BE2C (cell line): ENCODE results near the gene IGSF21.
"Not testable (repeated sequence)": the region's sequence is repeated elsewhere in the genome, so short reads cannot be mapped to it uniquely, and the experiment has no call there.

Experiments used
- DNase-seq: peaks from one replicate; pipeline ENCODE4 v3.0.0-alpha.2; 2020
- H3K27me3 ChIP-seq: fragments of 250-450 bp; sonication (Bioruptor Pico); 2 replicates; pipeline ENCODE4 v1.5.1; 2020; ENCODE audit warnings: mild to moderate bottlenecking
- H3K36me3 ChIP-seq: fragments of 250-450 bp; sonication (Bioruptor Pico); 2 replicates; pipeline ENCODE4 v1.5.1; 2020; ENCODE audit warnings: mild to moderate bottlenecking
- H3K4me1 ChIP-seq: fragments of 250-450 bp; sonication (Bioruptor Pico); 2 replicates; pipeline ENCODE4 v1.5.1; 2020
- H3K4me3 ChIP-seq: 2 replicates; pipeline ENCODE4 v1.5.1; 2011; ENCODE audit warnings: low read depth, low read length
- H3K9me3 ChIP-seq: fragments of 250-450 bp; sonication (Bioruptor Pico); 2 replicates; pipeline ENCODE4 v1.5.1; 2020
- CTCF ChIP-seq: IDR thresholded peaks from 2 replicates; pipeline ENCODE4 v1.5.1; 2012; ENCODE audit warnings: mild to moderate bottlenecking, low read depth, low read length

The IGSF21 gene

GRCh38 chr1:18415448-18416027, 307.9 kb downstream of the IGSF21 start:
- Histone ChIP-seq H3K4me1 (no peaks in the 10 kb centered on the region), H3K4me3 (no peak overlapping the region), H3K9me3 (no peaks in the 10 kb centered on the region), H3K27me3 (no peaks in the 10 kb centered on the region), H3K36me3 (no peaks in the 10 kb centered on the region)
- DNase-seq = no peak
- TF ChIP-seq CTCF = no peak

DNA sequence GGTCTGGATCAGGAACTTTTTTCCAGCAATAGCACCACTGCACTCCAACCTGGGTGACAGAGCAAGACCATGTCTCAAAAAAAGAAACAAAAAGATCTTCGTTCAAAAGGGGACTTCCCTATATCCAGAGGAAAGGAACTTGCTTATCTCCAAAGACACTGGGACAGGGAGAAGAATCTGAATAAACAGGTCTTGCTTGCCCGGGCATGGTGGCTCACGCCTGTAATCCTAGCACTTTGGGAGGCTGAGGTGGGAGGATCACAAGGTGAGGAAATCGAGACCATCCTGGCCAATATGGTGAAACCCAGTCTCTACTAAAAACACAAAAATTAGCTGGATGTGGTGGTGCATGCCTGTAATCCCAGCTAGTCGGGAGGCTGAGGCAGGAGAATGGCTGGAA, 308.5 kb downstream of the IGSF21 start:
- DNase-seq, H3K27me3 ChIP-seq, H3K36me3 ChIP-seq, H3K4me1 ChIP-seq, H3K9me3 ChIP-seq, H3K4me3 ChIP-seq: not testable (repeated sequence)

- Histone ChIP-seq H3K36me3 (no peaks in the 10 kb centered on the region), H3K4me1 (no peaks in the 10 kb centered on the region), H3K9me3 (no peaks in the 10 kb centered on the region), H3K4me3 (no peak overlapping the region), H3K27me3 (no peaks in the 10 kb centered on the region)
- no peak for DNase-seq
- no peak for TF ChIP-seq CTCF
Measured at GRCh38 chr1:18417316-18418269, 310.0 kb downstream of the IGSF21 start.

DNA sequence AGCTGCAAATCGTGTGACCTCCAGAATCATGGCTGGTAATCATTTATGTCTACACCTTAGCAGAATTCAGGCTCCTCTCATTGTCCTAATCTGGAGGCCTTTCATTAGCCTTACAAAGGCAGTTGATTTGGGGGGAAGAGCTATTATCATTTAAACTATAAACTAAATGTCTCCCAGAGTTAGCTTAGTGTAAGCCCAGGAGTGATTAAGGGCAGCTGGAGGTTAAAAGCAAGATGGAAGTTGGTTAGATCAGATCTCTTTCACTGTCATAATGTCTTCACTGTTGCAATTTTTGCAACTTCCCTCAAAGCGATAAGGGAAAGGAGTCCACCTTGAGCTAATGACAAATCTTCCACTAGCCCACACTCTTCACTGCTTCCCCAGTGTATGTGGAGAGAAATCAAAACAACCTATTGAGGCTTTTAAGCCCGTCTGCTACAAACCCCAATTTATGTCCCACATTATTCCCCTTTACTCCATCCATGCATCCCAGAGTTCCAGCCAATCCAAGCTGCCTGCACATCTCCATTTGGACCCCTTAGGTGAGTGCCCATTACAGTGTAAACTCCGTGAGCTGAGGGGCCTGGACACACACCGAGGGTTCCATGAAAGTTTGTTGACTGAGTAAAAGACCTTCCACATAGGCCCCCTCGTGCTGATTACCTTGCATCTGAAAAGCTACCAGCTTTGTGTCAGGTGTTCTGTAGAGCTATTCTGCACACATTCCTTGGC, 311.7 kb downstream of the IGSF21 start:
- Histone ChIP-seq H3K27me3 (no peaks in the 10 kb centered on the region), H3K4me1 (no peaks in the 10 kb centered on the region), H3K36me3 (no peaks in the 10 kb centered on the region), H3K4me3 (no peak overlapping the region), H3K9me3 (no peaks in the 10 kb centered on the region)
- DNase-seq = no peak
- no peak for TF ChIP-seq CTCF

DNA sequence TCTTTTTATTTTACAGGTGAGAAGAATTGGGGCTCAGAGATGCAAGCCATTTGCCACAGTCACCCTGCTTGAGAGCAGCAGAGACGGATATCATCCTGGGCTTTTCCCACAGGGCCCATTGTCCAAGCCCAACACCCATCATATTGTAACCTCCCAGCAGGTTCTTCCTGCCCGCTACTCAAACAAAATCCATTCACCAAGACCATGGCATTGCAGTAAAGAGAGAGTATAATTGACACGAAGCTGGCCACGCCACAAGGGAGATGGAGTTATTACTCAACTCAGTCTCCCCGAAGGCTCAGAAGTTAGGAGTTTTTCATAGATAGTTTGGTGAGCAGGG, 312.2 kb downstream of the IGSF21 start:
- Histone ChIP-seq H3K4me1 (no peaks in the 10 kb centered on the region), H3K27me3 (no peaks in the 10 kb centered on the region), H3K4me3 (no peak overlapping the region), H3K9me3 (no peaks in the 10 kb centered on the region), H3K36me3 (no peaks in the 10 kb centered on the region)
- DNase-seq = no peak
- TF ChIP-seq CTCF = no peak

DNA sequence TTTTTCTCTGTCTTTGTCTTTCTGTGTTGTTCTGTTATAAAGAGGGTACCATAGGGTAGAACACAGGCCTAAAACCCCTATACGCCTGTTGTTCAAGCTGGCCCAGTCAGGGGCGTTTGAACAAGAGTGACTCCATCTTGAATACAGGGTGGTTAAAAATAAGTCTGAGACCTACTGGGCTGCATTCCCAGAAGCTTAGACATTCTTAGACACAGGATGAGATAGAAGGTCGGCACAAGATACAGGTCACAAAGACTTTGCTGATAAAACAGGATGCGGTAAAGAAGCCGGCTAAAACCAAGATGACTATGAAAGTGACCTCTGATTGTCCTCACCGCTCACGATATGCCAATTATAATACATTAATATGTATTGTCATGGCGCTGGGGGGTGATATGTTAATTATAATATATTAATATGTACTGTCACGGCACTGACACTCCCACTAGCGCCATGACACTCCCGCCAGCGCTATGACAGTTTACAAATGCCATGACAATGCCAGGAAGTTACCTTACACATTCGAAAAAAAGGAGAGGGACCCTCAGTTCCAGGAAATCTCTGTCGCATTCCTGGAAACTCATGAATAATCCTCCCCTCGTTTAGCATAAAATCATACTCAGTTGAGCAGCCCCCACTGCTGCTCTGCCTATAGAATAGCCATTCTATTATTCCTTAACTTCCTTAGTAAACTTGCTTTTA, 314.6 kb downstream of the IGSF21 start:
- H3K4me3 ChIP-seq = no peak overlapping the region
- H3K27me3 ChIP-seq = no peaks in the 10 kb centered on the region
- no peaks in the 10 kb centered on the region for H3K4me1 ChIP-seq
- TF ChIP-seq CTCF = no peak
- H3K36me3 ChIP-seq = no peaks in the 10 kb centered on the region
- no peaks in the 10 kb centered on the region for H3K9me3 ChIP-seq
- no peak for DNase-seq
